ENCODE measurements around the gene C2CD4A. TPM values are rescaled to one million over a fixed set of nuclear protein-coding genes. Genes with fewer than 3 reads are reported as not detected.

The C2CD4A gene
- total and polyA plus RNA-seq, 9 of the 15 experiments (the other 6 are each of a cell fraction or from before 2014, with no cell fraction given): not detected

GRCh38 chr15:62075595-62076277 lies 9.0 kb downstream of the C2CD4A start:
- Histone ChIP-seq H3K79me2 (ENCODE audit: control insufficient read depth, insufficient read depth, low read length) (no peaks in the 10 kb centered on the region), H3K27me3 (ENCODE audit: control insufficient read depth in 2 of 2, insufficient read depth in 2 of 2, low read length in 2 of 2) (peaks cover 6 to 9% of the 10 kb centered on the region in 2 experiments; a peak in 3 of 5 replicates), H3K4me1 (replicated peaks in 1 of 2; ENCODE audit: control insufficient read depth in 2 of 2, insufficient read depth in 2 of 2, low read length in 2 of 2) (no peaks in the 10 kb centered on the region), H3K9ac (ENCODE audit: insufficient read depth in 1 of 2, low read depth in 2 of 2, low read length in 2 of 2) (no peak overlapping the region), H3K9me3 (replicated peaks; ENCODE audit: control insufficient read depth, insufficient read depth, low read depth, low read length) (no peaks in the 10 kb centered on the region), H3K36me3 (ENCODE audit: control insufficient read depth, insufficient read depth, low read length) (no peaks in the 10 kb centered on the region), H3K27ac (ENCODE audit: extremely low read depth, low read depth, low read length) (no peak overlapping the region), H3K4me2 (ENCODE audit: insufficient read depth, low read length) (no peak overlapping the region), H4K20me1 (replicated peaks; ENCODE audit: control insufficient read depth, insufficient read depth, low read length) (no peaks in the 10 kb centered on the region; the same call in 1 of the 2 replicates), H3K9me1 (ENCODE audit: control insufficient read depth, insufficient read depth, low read length) (no peaks in the 10 kb centered on the region), H3K4me3 (no peak overlapping the region), H2AFZ (ENCODE audit: low read depth, low read length) (no peak overlapping the region)
- TF ChIP-seq ZNF584 (CRISPR knock-in tag; IDR thresholded peaks at IDR 0.05; ENCODE audit: low read depth): no peak
- no peak for TF ChIP-seq HOXB6 (CRISPR knock-in tag; IDR thresholded peaks at IDR 0.05; ENCODE audit: borderline replicate concordance)
- no peak for TF ChIP-seq DPF2 (IDR thresholded peaks at IDR 0.05)
- WGBS (ENCODE audit: insufficient coverage, low coverage, missing lambda C conversion rate): 21% methylated on average over 9 of the region's 9 CpGs
- DNase-seq (ENCODE audit: extremely low read depth in 1 of 4, low spot score in 3 of 4) (no peak), ATAC-seq (no peak), FAIRE-seq (no peak)
- in situ Hi-C loops (cut with MboI): no loop called here
- POLR2A ChIA-PET: interaction anchor here (0.6 to 1.2 kb wide), 2 partner anchors 15 to 1751 kb away, joined by 3 to 4 read pairs; no protein-coding TSS in a partner anchor
- intact Hi-C loops (cut with micrococcal nuclease): loop anchor here (10.0 kb wide), 1 partner anchor 111 kb away; no protein-coding TSS in a partner anchor
- CTCF ChIA-PET (ENCODE audit: low intra/inter-chr PET ratio): no interaction called here
- no TSS peak for BruUV-seq (replicated peaks)

GRCh38 chr15:62079594-62079993 lies 12.8 kb downstream of the C2CD4A start:
- Histone ChIP-seq H2AFZ (ENCODE audit: low read depth, low read length) (no peak overlapping the region), H3K4me2 (ENCODE audit: insufficient read depth, low read length) (no peak overlapping the region), H3K9ac (ENCODE audit: insufficient read depth in 1 of 2, low read depth in 2 of 2, low read length in 2 of 2) (no peak overlapping the region), H3K9me3 (replicated peaks; ENCODE audit: control insufficient read depth, insufficient read depth, low read depth, low read length) (no peaks in the 10 kb centered on the region), H3K27me3 (ENCODE audit: control insufficient read depth in 2 of 2, insufficient read depth in 2 of 2, low read length in 2 of 2) (peaks cover 6 to 9% of the 10 kb centered on the region in 2 experiments; a peak in 3 of 5 replicates), H3K79me2 (ENCODE audit: control insufficient read depth, insufficient read depth, low read length) (no peaks in the 10 kb centered on the region), H3K4me1 (replicated peaks in 1 of 2; ENCODE audit: control insufficient read depth in 2 of 2, insufficient read depth in 2 of 2, low read length in 2 of 2) (no peaks in the 10 kb centered on the region), H3K36me3 (ENCODE audit: control insufficient read depth, insufficient read depth, low read length) (no peaks in the 10 kb centered on the region), H3K27ac (ENCODE audit: extremely low read depth, low read depth, low read length) (no peak overlapping the region), H3K9me1 (ENCODE audit: control insufficient read depth, insufficient read depth, low read length) (no peaks in the 10 kb centered on the region), H4K20me1 (replicated peaks; ENCODE audit: control insufficient read depth, insufficient read depth, low read length) (no peaks in the 10 kb centered on the region; the same call in 1 of the 2 replicates), H3K4me3 (no peak overlapping the region)
- DNase-seq (ENCODE audit: extremely low read depth in 1 of 4, low spot score in 3 of 4): no peak
- ChIA-PET CTCF (ENCODE audit: low intra/inter-chr PET ratio) (no interaction called here), POLR2A (no interaction called here)
- TF ChIP-seq NCOA6 (IDR thresholded peaks at IDR 0.05) (no peak), SPI1 (IDR thresholded peaks at IDR 0.05; ENCODE audit: borderline replicate concordance, low read depth, low read length) (peak; percentile 24; the same call in 1 of the 2 replicates)
- 3% methylated on average over 4 of the region's 4 CpGs for WGBS (ENCODE audit: insufficient coverage, low coverage, missing lambda C conversion rate)
- no peak for ATAC-seq
- intact Hi-C loops (cut with micrococcal nuclease) (loop anchor here (10.0 kb wide), 1 partner anchor 115 kb away; no protein-coding TSS in a partner anchor), in situ Hi-C loops (cut with MboI) (no loop called here)
- no peak for FAIRE-seq
- BruUV-seq (replicated peaks): no TSS peak

Data from K562 (cell line).